Activated gamma-delta T cell treated with anti-CD3 and anti-CD28 coated beads, Interleukin-2, amount 50 U/mL, for 16 hours (primary cell): ENCODE data around the gene PCA3.

ENCODE experiments used
- DNase-seq: peaks from one replicate; pipeline ENCODE4 v3.0.0-alpha.2; 2020; ENCODE audit warnings: low read depth

The PCA3 gene

GRCh38 chr9:76827296-76828080 is 63.2 kb downstream of the PCA3 start:
- no peak for DNase-seq

GRCh38 chr9:76828447-76828846 is 64.2 kb downstream of the PCA3 start:
- no peak for DNase-seq

- no peak for DNase-seq
These were observed 71.5 kb downstream of the PCA3 start for GRCh38 chr9:76835571-76836283.
